ENCODE results near the gene PHF20.

GRCh38 chr20:35776513-35777101 is 4.8 kb downstream of the PHF20 start:
- TF ChIP-seq, protein P1, sequence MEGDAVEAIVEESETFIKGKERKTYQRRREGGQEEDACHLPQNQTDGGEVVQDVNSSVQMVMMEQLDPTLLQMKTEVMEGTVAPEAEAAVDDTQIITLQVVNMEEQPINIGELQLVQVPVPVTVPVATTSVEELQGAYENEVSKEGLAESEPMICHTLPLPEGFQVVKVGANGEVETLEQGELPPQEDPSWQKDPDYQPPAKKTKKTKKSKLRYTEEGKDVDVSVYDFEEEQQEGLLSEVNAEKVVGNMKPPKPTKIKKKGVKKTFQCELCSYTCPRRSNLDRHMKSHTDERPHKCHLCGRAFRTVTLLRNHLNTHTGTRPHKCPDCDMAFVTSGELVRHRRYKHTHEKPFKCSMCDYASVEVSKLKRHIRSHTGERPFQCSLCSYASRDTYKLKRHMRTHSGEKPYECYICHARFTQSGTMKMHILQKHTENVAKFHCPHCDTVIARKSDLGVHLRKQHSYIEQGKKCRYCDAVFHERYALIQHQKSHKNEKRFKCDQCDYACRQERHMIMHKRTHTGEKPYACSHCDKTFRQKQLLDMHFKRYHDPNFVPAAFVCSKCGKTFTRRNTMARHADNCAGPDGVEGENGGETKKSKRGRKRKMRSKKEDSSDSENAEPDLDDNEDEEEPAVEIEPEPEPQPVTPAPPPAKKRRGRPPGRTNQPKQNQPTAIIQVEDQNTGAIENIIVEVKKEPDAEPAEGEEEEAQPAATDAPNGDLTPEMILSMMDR (IDR thresholded peaks at IDR 0.05) = no peak
- no peak for TF ChIP-seq POLR2A (IDR thresholded peaks at IDR 0.05)
